GM21786 (cell line): Measurements from ENCODE around the gene PEX10.

Experiments used
- ATAC-seq: cut with Tn5 transposase; IDR thresholded peaks from one replicate; pipeline ENCODE4 v1.9.1; 2021; ENCODE audit not compliant: unreplicated experiment

Gene PEX10

GRCh38 chr1:2376261-2376741 lies 36.1 kb downstream of the PEX10 start:
- no peak for ATAC-seq

GRCh38 chr1:2375923-2376260 lies 36.5 kb downstream of the PEX10 start:
- no peak for ATAC-seq

- ATAC-seq: no peak
Measured at GRCh38 chr1:2375246-2375922, 37.0 kb downstream of the PEX10 start.

- no peak for ATAC-seq
Measured at GRCh38 chr1:2374252-2375155, 37.9 kb downstream of the PEX10 start.

GRCh38 chr1:2373551-2374251 lies 38.7 kb downstream of the PEX10 start:
- ATAC-seq: no peak

- ATAC-seq: no peak
Measured at GRCh38 chr1:2372551-2373490, 39.5 kb downstream of the PEX10 start.

GRCh38 chr1:2368053-2368744 lies 44.2 kb downstream of the PEX10 start:
- no peak for ATAC-seq

- ATAC-seq: no peak
Measured at GRCh38 chr1:2363847-2364513, 48.4 kb downstream of the PEX10 start.

GRCh38 chr1:2360588-2361364 lies 51.6 kb downstream of the PEX10 start:
- no peak for ATAC-seq

- ATAC-seq: no peak
Measured at GRCh38 chr1:2358651-2359640, 53.4 kb downstream of the PEX10 start.

GRCh38 chr1:2358072-2358471 lies 54.3 kb downstream of the PEX10 start:
- ATAC-seq: no peak

GRCh38 chr1:2356911-2357845 lies 55.2 kb downstream of the PEX10 start:
- ATAC-seq: no peak

- ATAC-seq: no peak
Measured at GRCh38 chr1:2356401-2356800, 56.0 kb downstream of the PEX10 start.

- ATAC-seq: no peak
Measured at GRCh38 chr1:2355373-2356261, 56.7 kb downstream of the PEX10 start.
